GM13977 (cell line): ENCODE data around the gene NPRL2.

Source experiments
- DNase-seq: peaks from one replicate; pipeline ENCODE4 v3.0.0; 2012; ENCODE audit warnings: low spot score
- in situ Hi-C: fragments of 300-500 bp; cut with MboI; formaldehyde crosslinking; loops from one replicate; pipeline ENCODE4 v1.12.0; 2022; ENCODE audit warnings: low sequenced_read_pairs, low pct_unique_long_range_greater_than_20kb, mixed read lengths, inconsistent platforms; ENCODE audit not compliant: unreplicated experiment
- TF ChIP-seq, protein P1 (sequence below): IDR thresholded peaks from 2 replicates; pipeline ENCODE4 v1.5.1; 2012; ENCODE audit warnings: mild to moderate bottlenecking, control low read depth; ENCODE audit not compliant: insufficient read depth; ENCODE audit errors: extremely low read depth, missing control alignments

Gene NPRL2

DNA sequence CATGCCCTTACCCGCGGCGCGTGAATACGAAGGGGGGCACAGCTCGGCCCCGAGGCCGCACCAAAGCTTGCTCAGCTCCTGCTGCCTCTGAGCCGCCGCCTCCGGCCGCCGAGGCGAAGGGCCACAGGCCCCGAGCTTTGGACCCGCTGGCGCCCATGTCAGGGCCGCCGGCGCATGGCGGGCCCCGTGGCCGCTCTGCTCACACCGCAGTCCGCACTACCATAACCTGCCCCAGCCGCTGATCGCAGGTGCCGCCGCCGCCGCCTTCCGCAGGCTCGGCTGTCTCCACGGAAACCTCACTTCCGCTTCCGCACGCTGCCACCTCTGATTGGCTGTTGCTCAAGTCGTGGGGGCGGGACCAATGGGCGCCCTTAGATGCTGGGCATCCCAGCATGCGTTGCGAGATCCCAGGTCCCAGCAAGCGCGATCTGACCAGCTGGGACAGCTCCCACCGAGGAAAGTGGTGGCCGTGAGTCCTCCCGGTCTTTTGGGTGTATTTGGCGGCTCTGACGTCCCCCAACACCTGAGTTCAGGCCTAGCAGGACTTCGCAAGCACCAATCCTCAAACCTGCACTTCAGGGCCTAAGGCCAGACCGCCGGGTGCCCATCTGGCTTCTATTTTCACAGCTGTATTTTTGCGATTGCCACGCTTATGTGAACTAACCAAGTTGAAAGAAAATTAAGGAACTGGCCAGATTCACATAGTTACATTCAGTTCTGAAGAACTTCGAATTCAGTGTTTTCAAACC lies 22.5 kb downstream of the NPRL2 start, which contains the start of gene TUSC2:
TUSC2 (minus strand) TSS at position 281 of the 749 bp plus-strand sequence; CDS start at position 157, 124 bp downstream.
- in situ Hi-C loops = no loop called here
- TF ChIP-seq, protein P1, sequence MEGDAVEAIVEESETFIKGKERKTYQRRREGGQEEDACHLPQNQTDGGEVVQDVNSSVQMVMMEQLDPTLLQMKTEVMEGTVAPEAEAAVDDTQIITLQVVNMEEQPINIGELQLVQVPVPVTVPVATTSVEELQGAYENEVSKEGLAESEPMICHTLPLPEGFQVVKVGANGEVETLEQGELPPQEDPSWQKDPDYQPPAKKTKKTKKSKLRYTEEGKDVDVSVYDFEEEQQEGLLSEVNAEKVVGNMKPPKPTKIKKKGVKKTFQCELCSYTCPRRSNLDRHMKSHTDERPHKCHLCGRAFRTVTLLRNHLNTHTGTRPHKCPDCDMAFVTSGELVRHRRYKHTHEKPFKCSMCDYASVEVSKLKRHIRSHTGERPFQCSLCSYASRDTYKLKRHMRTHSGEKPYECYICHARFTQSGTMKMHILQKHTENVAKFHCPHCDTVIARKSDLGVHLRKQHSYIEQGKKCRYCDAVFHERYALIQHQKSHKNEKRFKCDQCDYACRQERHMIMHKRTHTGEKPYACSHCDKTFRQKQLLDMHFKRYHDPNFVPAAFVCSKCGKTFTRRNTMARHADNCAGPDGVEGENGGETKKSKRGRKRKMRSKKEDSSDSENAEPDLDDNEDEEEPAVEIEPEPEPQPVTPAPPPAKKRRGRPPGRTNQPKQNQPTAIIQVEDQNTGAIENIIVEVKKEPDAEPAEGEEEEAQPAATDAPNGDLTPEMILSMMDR = no peak
- peak; percentile 98 for DNase-seq

DNA sequence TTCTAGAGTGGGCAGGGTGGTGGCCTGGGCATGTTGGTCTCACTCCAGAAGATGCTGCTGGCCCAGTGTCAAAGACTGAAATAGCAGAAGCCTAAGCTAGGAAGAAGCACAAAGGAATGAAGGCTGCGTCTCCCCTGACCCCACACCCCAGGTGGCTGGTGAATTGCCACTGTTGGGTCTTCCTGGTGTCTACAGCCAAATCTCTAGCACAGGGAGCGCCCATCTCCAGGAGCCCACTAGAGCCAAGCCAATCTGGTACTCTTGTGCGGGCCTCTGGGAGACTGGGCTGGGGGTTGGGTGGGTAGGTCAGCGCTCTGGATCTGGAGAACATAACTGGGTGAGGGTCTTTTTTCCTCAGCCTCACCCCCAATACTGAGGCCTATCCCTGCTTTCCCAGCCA lies 23.4 kb downstream of the NPRL2 start:
- in situ Hi-C loops = no loop called here
- TF ChIP-seq, protein P1 = no peak
- DNase-seq = no peak

DNA sequence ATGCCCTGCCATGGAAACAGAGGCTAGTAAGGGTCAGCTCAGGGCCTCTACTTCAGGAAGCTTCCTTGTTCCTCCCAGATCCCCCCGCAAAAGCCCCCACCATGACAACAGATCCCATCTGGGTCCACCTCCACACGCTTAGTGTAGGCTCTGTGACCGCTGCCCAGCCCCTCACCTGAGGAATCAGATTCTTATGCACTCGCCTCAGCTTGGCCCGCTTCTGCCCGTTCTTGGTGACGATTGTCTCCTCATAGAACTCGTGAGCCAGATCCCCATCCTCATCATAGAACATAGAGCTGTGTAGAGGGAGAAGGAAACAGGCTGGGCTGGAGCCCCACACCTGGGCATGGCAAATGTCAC lies 24.4 kb downstream of the NPRL2 start:
- DNase-seq = no peak
- TF ChIP-seq, protein P1 = no peak
- in situ Hi-C loops = no loop called here

DNA sequence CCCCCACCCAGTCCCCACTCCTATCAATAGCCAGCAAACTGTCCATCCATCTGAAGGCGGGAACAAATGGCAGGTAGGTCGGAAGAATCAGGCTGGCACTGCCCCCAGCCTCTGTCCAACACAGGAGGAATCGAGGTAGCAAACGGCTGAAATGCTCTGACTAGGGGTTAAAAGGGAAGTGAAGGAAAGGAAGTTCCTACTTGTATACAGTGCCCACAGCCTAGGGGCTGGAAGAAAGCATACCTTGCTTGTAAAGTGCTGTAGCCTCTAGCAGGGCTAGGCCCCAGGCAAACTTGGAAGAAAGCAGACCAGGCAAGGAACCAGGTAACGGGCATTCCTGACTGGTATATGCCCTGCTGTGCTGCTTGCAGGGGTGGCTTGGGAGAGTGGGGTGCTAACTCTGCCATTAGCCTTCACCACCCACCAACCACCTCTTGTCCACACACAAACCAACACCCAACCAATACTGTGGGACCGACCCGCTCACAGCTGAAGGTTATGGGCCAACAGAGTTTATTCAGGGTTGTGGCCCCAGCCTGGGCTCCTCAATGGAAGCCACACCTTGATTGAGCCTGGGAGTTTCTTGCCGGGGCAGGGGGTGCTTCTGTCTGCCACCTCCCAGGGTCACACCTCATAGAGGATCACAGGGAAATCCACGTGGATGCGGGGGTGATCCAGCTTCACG lies 24.9 kb downstream of the NPRL2 start:
- TF ChIP-seq, protein P1 = no peak
- no peak for DNase-seq
- in situ Hi-C loops = no loop called here

DNA sequence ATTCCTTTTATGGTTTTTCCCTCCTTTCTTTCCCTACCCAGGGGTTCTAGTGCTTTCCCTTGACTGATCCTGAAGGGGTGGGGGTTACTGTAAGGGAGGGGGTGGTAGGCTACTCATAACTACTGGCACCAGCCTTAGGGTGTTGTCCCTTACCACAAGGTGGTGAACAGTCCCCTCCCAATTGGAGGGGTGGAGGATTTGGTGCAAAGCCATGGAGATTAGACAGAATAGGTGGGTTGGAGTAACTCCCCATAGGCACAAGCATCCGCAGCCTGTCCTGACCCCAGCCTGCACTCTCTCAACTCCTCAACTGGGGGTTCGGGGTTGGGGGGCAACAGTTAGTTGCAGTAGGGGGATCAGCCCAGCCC lies 25.5 kb downstream of the NPRL2 start:
- DNase-seq = no peak
- in situ Hi-C loops = no loop called here
- TF ChIP-seq, protein P1 = no peak

DNA sequence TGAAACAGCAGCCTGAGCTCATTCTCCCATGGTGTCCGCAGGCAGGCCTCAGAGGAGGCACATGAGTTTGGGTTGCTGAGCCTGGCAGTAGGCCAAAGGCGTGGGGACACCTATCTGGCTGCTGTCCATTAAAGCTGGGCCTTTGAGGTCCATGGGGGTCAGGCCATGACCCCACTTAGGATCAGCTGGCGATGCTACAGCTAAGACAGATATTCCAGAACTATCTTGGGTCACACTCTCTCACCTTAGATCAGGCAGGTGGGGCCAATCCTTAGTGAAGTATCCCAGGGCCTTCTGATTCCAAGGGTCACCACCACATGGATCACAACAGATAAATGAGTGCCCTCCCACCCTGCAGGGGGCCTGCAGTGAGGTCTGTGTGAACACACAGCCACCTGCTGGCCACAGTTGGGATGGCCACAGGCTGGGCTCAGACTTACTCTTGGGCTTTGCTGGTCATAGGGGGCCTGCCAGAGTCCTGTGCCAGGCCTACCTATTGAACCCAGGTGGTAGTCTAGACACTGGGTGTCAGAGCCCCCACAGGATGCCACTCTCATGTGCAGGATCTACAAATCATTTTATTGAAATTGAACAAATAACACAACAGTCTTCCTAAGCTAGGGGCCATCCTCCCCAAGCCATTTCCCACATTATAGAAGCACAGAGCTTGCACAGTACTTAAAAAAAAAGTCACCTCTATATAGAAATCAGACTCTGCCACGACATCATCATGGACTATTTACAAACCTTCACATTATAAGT lies 26.0 kb downstream of the NPRL2 start:
- in situ Hi-C loops = no loop called here
- DNase-seq = peak; percentile 80
- TF ChIP-seq, protein P1 = peak; percentile 83
